Measurements from ENCODE around the gene STAC2. TPM values are rescaled to one million over a fixed set of nuclear protein-coding genes. Genes with fewer than 3 reads are reported as not detected.

The STAC2 gene
- total and polyA plus RNA-seq, 9 of the 15 experiments (the other 6 are each of a cell fraction or from before 2014, with no cell fraction given): not detected

GRCh38 chr17:39174920-39175694 is 50.6 kb downstream of the STAC2 start (continued):
- TF ChIP-seq SMAD4 (CRISPR knock-in tag; conservative IDR thresholded peaks at IDR 0.05) (0 out of 2 replicates have a peak, but pooled peaks have one; percentile 4), PTTG1 (tag; IDR thresholded peaks at IDR 0.05; ENCODE audit: low read depth) (no peak), STAG1 (CRISPR knock-in tag; IDR thresholded peaks at IDR 0.05; ENCODE audit: borderline replicate concordance) (peak; percentile 57; the same call in 1 of the 2 replicates), RAD21 (CRISPR knock-in tag; conservative IDR thresholded peaks at IDR 0.05 in 1 of 2, IDR thresholded peaks at IDR 0.05 in 1 of 2) (peak; percentile 43 to 67), PRPF4 (IDR thresholded peaks at IDR 0.05; ENCODE audit: insufficient read depth, low read depth, low read length, poor library complexity, severe bottlenecking) (no peak), TFAP4 (CRISPR knock-in tag; IDR thresholded peaks at IDR 0.05; ENCODE audit: borderline replicate concordance) (peak; percentile 39; the same call in 1 of the 2 replicates), PPARD (CRISPR knock-in tag; IDR thresholded peaks at IDR 0.05) (no peak), CTCFL (IDR thresholded peaks at IDR 0.05; ENCODE audit: borderline replicate concordance, insufficient read depth, low read depth, low read length, poor library complexity, severe bottlenecking) (peak; percentile 46), CREB3 (tag; conservative IDR thresholded peaks at IDR 0.05; ENCODE audit: low read depth) (no peak), NELFE (IDR thresholded peaks at IDR 0.05; ENCODE audit: insufficient read depth, insufficient read length) (no peak), REST (IDR thresholded peaks at IDR 0.05; ENCODE audit: borderline replicate concordance) (peak; percentile 52; the same call in 1 of the 2 replicates), REST (CRISPR knock-in tag; IDR thresholded peaks at IDR 0.05; ENCODE audit: low read depth) (no peak), RB1 (IDR thresholded peaks at IDR 0.05; ENCODE audit: low read depth) (peak; percentile 57; the same call in 1 of the 2 replicates)

Measured in K562 (cell line).